ENCODE results near the gene KRT24. TPM values are rescaled to one million over a fixed set of nuclear protein-coding genes. Genes with fewer than 3 reads are reported as not detected.

The KRT24 gene
- total and polyA plus RNA-seq, 4 donors: not detected

DNA sequence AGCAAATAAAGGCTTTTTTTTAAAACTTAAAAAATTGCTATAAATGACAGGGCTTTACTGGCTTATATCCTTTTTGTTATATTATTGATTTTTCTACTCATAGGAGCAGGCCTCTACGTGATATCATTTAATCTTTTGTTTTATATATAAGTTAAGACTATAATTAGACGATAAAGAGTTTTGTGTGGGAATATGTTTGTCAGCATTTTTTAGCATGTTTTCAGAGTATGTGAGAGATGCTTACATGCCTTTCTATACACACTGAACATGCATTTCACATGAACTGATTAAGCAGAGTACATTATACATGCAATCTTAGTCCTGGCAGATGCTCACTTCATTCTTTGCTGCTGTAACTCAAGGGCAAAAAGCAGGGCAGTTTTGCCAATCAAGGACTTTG lies 30.9 kb downstream of the KRT24 start:
- Histone ChIP-seq H3K9ac (ENCODE audit: low read depth in 1 of 2, low read length in 2 of 2) (no peak overlapping the region), H3K9me3 (ENCODE audit: control insufficient read depth in 4 of 4, low read length in 3 of 4) (no peaks in the 10 kb centered on the region), H3K4me1 (ENCODE audit: control insufficient read depth in 4 of 4, insufficient read depth in 4 of 4, low read length in 3 of 4) (peaks cover 0 to 4% (median 0%) of the 10 kb centered on the region in 4 donors), H3K27ac (ENCODE audit: low read depth in 1 of 2, low read length in 2 of 2) (no peak overlapping the region), H3K27me3 (ENCODE audit: control insufficient read depth in 4 of 4, insufficient read depth in 4 of 4, low read length in 3 of 4) (no peaks in the 10 kb centered on the region), H3K4me3 (ENCODE audit: low read depth in 1 of 3, low read length in 3 of 3) (no peak overlapping the region), H3K36me3 (ENCODE audit: control insufficient read depth in 4 of 4, insufficient read depth in 3 of 4, low read depth in 1 of 4, low read length in 3 of 4) (no peaks in the 10 kb centered on the region)
- WGBS: 93% methylated on average over 2 of the region's 2 CpGs
- DNase-seq (ENCODE audit: low spot score): no peak
- no peak for TF ChIP-seq JUND (IDR thresholded peaks at IDR 0.05)

DNA sequence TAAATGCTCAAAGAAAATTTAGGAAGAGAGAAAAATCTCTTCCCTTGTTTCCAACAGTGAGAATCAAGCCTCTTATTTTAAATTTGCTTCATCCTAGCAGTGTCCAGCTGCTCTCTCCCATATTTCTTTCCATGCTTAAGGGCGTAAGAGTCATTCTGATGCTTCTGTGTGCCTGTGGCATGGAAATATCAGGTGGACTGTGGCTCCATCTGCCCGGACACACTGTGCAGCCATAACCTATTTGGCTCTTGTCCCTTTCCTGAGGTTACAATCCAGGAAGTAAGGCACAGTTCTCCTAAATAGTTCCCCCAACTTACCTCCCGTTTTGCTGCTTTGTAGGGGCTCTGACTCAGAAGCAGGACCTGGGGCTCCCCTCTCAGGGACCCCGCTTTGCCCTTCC lies 32.3 kb downstream of the KRT24 start:
- no peak for DNase-seq (ENCODE audit: low spot score)
- 39% methylated on average over 4 of the region's 4 CpGs for WGBS

More for the DNA sequence above, 32.3 kb downstream of the KRT24 start:
- no peaks in the 10 kb centered on the region for H3K27me3 ChIP-seq (ENCODE audit: control insufficient read depth in 4 of 4, insufficient read depth in 4 of 4, low read length in 3 of 4)
- H3K9me3 ChIP-seq (ENCODE audit: control insufficient read depth in 4 of 4, low read length in 3 of 4): no peaks in the 10 kb centered on the region
- no peak overlapping the region for H3K9ac ChIP-seq (ENCODE audit: low read depth in 1 of 2, low read length in 2 of 2)
- no peak overlapping the region for H3K4me3 ChIP-seq (ENCODE audit: low read depth in 1 of 3, low read length in 3 of 3)
- peak; percentile 41 to 48 for TF ChIP-seq HNF4A (conservative IDR thresholded peaks at IDR 0.05)
- TF ChIP-seq RAD21 (IDR thresholded peaks at IDR 0.05): peak; percentile 33 to 35
- peak; percentile 25 to 39 for TF ChIP-seq RXRA (IDR thresholded peaks at IDR 0.05)
- TF ChIP-seq, protein P1, sequence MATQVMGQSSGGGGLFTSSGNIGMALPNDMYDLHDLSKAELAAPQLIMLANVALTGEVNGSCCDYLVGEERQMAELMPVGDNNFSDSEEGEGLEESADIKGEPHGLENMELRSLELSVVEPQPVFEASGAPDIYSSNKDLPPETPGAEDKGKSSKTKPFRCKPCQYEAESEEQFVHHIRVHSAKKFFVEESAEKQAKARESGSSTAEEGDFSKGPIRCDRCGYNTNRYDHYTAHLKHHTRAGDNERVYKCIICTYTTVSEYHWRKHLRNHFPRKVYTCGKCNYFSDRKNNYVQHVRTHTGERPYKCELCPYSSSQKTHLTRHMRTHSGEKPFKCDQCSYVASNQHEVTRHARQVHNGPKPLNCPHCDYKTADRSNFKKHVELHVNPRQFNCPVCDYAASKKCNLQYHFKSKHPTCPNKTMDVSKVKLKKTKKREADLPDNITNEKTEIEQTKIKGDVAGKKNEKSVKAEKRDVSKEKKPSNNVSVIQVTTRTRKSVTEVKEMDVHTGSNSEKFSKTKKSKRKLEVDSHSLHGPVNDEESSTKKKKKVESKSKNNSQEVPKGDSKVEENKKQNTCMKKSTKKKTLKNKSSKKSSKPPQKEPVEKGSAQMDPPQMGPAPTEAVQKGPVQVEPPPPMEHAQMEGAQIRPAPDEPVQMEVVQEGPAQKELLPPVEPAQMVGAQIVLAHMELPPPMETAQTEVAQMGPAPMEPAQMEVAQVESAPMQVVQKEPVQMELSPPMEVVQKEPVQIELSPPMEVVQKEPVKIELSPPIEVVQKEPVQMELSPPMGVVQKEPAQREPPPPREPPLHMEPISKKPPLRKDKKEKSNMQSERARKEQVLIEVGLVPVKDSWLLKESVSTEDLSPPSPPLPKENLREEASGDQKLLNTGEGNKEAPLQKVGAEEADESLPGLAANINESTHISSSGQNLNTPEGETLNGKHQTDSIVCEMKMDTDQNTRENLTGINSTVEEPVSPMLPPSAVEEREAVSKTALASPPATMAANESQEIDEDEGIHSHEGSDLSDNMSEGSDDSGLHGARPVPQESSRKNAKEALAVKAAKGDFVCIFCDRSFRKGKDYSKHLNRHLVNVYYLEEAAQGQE (IDR thresholded peaks at IDR 0.05): no peak
- no peak for TF ChIP-seq GABPA (IDR thresholded peaks at IDR 0.05 in 1 of 2, conservative IDR thresholded peaks at IDR 0.05 in 1 of 2)
- TF ChIP-seq TAF1 (conservative IDR thresholded peaks at IDR 0.05): no peak
- TF ChIP-seq SP1 (IDR thresholded peaks at IDR 0.05): peak; percentile 53
- no peak for TF ChIP-seq JUND (IDR thresholded peaks at IDR 0.05)
- TF ChIP-seq YY1 (IDR thresholded peaks at IDR 0.05): peak; percentile 44
- TF ChIP-seq, protein P2, sequence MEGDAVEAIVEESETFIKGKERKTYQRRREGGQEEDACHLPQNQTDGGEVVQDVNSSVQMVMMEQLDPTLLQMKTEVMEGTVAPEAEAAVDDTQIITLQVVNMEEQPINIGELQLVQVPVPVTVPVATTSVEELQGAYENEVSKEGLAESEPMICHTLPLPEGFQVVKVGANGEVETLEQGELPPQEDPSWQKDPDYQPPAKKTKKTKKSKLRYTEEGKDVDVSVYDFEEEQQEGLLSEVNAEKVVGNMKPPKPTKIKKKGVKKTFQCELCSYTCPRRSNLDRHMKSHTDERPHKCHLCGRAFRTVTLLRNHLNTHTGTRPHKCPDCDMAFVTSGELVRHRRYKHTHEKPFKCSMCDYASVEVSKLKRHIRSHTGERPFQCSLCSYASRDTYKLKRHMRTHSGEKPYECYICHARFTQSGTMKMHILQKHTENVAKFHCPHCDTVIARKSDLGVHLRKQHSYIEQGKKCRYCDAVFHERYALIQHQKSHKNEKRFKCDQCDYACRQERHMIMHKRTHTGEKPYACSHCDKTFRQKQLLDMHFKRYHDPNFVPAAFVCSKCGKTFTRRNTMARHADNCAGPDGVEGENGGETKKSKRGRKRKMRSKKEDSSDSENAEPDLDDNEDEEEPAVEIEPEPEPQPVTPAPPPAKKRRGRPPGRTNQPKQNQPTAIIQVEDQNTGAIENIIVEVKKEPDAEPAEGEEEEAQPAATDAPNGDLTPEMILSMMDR (IDR thresholded peaks at IDR 0.05; ENCODE audit: low read depth, low read length, missing input control): no peak
- TF ChIP-seq FOXA1 (IDR thresholded peaks at IDR 0.05): no peak
- TF ChIP-seq, protein P3, sequence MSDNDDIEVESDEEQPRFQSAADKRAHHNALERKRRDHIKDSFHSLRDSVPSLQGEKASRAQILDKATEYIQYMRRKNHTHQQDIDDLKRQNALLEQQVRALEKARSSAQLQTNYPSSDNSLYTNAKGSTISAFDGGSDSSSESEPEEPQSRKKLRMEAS (IDR thresholded peaks at IDR 0.05): no peak
- TF ChIP-seq, protein P4, sequence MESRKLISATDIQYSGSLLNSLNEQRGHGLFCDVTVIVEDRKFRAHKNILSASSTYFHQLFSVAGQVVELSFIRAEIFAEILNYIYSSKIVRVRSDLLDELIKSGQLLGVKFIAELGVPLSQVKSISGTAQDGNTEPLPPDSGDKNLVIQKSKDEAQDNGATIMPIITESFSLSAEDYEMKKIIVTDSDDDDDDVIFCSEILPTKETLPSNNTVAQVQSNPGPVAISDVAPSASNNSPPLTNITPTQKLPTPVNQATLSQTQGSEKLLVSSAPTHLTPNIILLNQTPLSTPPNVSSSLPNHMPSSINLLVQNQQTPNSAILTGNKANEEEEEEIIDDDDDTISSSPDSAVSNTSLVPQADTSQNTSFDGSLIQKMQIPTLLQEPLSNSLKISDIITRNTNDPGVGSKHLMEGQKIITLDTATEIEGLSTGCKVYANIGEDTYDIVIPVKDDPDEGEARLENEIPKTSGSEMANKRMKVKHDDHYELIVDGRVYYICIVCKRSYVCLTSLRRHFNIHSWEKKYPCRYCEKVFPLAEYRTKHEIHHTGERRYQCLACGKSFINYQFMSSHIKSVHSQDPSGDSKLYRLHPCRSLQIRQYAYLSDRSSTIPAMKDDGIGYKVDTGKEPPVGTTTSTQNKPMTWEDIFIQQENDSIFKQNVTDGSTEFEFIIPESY (IDR thresholded peaks at IDR 0.05): no peak
- no peaks in the 10 kb centered on the region for H3K36me3 ChIP-seq (ENCODE audit: control insufficient read depth in 4 of 4, insufficient read depth in 3 of 4, low read depth in 1 of 4, low read length in 3 of 4)
- peaks cover 0 to 7% (median 4%) of the 10 kb centered on the region in 4 donors for H3K4me1 ChIP-seq (ENCODE audit: control insufficient read depth in 4 of 4, insufficient read depth in 4 of 4, low read length in 3 of 4)
- no peak overlapping the region for H3K27ac ChIP-seq (ENCODE audit: low read depth in 1 of 2, low read length in 2 of 2)
